SK-N-MC (cell line): Measurements from ENCODE around the gene CLDN20.

Experiments used
- EZH2 ChIP-seq: fragments of 200-600 bp; sonication (generic); IDR thresholded peaks from one replicate; pipeline ENCODE4 v1.6.1; 2017; ENCODE audit warnings: antibody characterized with exemption
- FOXP2 ChIP-seq: optimal IDR thresholded peaks from 2 replicates; pipeline ENCODE3; 2011; ENCODE audit warnings: mild to moderate bottlenecking, moderate library complexity; ENCODE audit not compliant: insufficient read depth; ENCODE audit errors: extremely low read length, control extremely low read depth
- POLR2AphosphoS5 ChIP-seq: IDR thresholded peaks from 2 replicates; pipeline ENCODE4 v1.6.1; 2012; ENCODE audit warnings: mild to moderate bottlenecking, low read depth, low read length, borderline replicate concordance

DNA sequence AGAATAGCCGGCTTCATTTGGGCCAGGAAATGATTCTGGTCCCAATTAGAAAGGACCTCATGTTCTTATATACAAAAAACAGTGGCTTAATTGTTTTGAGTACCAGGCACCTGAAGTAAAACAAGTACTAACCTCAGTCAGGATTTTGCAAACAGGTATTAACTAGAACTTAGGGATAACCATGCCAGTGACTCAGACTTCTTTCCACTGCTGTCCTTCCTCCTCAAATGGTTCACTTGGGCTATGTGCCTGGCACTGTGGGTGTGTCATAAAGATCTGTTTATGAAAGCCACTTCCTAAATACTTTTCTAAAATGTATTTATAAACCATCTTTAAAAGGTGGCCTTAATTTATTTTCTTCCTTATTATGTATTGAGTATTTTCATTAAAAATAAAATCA is 10.7 kb downstream of the CLDN20 start:
- TF ChIP-seq EZH2 (no peak), POLR2AphosphoS5 (no peak), FOXP2 (no peak)
